ENCODE results near the gene PAMR1.

- TF ChIP-seq ASH2L (IDR thresholded peaks at IDR 0.05; ENCODE audit: low read length) (no peak), POLR2AphosphoS5 (IDR thresholded peaks at IDR 0.05; ENCODE audit: low read depth, low read length) (no peak), CBX8 (IDR thresholded peaks at IDR 0.05; ENCODE audit: borderline replicate concordance, low read depth, low read length) (no peak)
Measured at GRCh38 chr11:35420371-35420770, 105.0 kb downstream of the PAMR1 start.

Data from H1 (cell line).